HG03095 (cell line): ENCODE measurements around the gene KIAA0232.
"Not testable (repeated sequence)": the region's sequence is repeated elsewhere in the genome, so short reads cannot be mapped to it uniquely, and the experiment has no call there.

Source experiments
- ATAC-seq: cut with Tn5 transposase; IDR thresholded peaks from one replicate; pipeline ENCODE4 v1.9.1; 2021; ENCODE audit warnings: moderate library complexity; ENCODE audit not compliant: unreplicated experiment

KIAA0232 gene

DNA sequence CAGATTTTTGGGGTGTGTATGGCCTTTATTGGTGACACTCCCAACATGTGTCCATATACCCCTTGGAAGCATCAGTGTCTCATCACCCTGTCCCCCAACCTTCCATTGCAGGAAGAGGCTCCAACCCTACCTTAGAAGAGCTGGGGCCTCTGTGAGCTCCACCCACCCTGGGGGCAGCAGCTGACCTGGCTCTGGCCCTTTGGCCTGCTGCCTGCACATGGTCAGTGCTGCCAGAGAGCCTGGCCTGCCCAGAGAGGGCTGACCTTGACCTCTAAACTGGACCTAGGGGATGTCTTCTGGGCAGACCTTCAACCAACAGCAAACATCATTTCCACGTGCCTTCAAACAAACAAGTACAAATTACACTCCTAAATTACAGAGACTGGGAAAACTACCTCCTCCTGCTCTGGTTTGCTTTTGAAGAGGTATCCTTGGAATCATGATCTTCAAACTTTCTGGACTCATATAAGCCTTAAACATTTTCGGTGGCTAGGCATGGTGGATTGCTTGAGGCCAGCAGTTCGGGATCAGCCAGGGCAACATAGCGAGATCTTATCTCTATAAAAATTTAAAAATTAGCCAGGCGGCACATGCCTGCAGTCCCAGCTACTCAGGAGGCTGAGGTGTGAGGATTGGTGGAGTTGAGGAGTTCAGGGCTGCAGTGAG, 27.3 kb upstream of the KIAA0232 start:
- ATAC-seq, result no peak

DNA sequence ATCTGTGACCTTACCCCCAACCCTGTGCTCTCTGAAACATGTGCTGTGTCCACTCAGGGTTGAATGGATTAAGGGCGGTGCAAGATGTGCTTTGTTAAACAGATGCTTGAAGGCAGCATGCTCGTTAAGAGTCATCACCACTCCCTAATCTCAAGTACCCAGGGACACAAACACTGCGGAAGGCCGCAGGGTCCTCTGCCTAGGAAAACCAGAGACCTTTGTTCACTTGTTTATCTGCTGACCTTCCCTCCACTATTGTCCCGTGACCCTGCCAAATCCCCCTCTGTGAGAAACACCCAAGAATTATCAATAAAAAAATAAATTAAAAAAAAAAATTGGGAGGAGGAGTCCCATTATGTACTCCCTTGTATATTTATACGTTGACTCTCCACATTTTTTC, 26.2 kb upstream of the KIAA0232 start:
- ATAC-seq, result not testable (repeated sequence)

- no peak for ATAC-seq
Measured at GRCh38 chr4:6758728-6759127, 23.8 kb upstream of the KIAA0232 start.

- no peak for ATAC-seq
Measured at GRCh38 chr4:6760865-6761264, 21.7 kb upstream of the KIAA0232 start.

DNA sequence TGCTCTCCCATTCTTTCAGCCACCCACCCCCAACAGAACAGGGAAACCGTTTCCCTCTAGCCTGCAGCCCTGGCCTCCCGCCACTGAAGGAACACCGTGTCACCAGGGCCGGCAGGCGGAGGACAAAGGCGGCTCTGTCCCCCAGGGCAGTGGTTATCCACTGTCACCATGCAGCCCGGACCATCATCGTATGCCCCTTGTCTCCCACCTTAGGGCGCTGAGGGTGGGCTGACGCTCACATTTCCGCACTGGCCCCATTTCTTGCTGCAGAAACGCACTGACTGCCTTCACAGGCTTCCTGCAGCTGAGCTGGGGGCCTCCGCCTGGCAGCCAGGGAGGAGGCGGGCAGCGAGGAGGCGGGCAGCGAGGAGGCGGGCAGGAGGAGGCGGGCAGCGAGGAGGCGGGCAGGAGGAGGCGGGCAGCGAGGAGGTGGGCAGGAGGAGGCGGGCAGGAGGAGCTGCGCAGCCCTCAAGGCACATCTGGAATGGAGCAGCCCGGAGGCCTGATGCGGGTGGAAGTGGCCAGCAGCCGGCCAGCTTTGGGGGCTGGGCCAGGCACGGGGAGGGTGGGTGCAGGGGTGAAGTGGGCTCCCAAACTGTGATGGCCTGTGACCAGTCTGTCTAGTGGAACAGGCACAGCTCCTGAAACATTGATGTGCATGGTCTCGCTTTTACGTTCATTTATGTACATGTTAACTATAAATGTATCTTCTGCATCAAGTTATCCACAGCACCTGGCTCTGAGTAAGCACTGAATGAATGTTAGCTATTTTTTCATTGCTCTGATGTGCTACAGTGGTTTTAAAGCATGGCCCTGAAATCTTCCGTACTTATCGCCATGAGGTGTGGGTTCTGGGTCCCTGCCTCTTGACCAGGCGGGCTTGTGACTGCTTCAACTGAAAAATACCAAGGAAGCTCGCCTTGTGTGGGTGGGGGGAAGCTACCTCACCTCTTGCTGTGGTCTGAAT, 20.6 kb upstream of the KIAA0232 start:
- no peak for ATAC-seq

GRCh38 chr4:6763330-6763851, 19.1 kb upstream of the KIAA0232 start:
- ATAC-seq, result no peak

GRCh38 chr4:6764976-6765620, 17.4 kb upstream of the KIAA0232 start:
- no peak for ATAC-seq

- ATAC-seq, result no peak
Measured at GRCh38 chr4:6765703-6766102, 16.8 kb upstream of the KIAA0232 start.

GRCh38 chr4:6767386-6767747, 15.2 kb upstream of the KIAA0232 start:
- no peak for ATAC-seq

GRCh38 chr4:6767748-6768538, 14.6 kb upstream of the KIAA0232 start:
- ATAC-seq, result no peak

DNA sequence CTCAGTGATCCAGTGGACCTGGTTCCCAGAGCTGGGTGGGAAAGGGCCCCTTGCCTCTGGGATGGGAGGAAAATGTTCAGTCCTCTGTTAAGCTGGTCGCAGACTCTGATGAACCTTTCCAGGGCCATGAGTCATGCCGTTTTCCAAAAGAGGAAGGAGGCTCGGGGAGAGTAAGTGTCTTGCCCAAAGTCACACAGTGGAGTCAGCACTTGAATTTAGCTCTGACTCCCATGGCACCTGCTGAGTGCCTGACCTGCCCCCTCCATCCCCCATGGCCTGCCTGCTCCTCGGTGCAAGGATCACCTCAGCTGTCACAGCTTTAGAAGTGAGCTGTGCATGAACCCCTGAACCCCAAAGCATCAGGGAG, 14.0 kb upstream of the KIAA0232 start:
- no peak for ATAC-seq

DNA sequence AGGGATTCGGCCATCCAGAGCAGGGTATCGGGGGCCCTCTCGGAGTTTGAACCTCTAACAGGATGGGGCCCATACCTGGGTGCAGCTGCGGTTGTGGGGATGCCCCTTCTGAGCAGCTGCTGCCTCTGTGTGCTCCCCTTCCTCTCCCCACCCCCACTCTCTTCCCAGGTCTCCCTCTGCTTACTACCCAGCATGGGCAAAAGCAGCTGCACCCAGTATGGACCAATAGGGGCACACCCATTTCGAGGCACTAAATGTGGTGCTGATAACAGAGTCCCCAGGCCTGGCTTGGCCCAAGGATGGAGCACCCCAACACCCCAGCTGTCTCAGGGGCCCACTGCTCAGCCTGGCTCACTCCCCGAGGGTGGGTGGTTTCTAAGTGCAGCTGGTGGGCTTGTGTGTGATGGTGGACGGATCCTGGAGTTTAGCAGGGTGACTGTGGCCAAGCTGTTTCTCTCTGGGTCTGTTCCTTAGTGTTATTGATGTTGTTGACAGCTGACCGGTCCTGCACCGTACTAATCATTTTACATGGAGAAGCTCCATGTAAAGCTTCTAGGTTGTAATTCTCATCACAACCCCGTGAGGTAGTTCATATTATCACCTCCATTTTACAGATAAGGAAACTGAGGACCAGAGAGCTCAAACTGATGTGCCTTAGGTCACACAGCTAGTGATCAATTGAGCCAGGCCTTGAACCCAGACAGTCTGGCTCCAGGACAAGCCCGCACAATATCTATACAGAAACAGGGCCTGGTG, 13.1 kb upstream of the KIAA0232 start:
- ATAC-seq, result no peak

DNA sequence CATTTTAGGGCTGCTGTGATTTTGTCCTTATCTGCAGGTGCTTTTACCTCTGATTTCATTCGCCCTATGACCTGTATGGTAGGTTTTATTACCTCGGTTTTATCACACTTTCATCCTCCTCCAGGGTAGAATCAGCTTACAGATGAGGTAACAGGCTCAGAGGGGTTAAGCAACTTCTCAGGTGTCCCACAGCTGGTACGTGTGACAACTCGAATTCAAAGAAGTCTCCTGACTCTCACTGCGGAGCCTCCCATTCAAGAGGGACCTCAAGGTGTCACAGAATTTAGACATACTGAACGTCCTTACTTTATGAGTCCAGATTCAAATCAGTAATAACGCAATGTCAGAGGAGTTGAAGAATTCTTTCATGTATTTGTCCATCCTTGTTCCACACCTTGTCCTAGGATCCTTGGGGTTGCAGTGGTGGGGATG, 12.5 kb upstream of the KIAA0232 start:
- no peak for ATAC-seq

GRCh38 chr4:6770581-6771228, 11.8 kb upstream of the KIAA0232 start:
- no peak for ATAC-seq

DNA sequence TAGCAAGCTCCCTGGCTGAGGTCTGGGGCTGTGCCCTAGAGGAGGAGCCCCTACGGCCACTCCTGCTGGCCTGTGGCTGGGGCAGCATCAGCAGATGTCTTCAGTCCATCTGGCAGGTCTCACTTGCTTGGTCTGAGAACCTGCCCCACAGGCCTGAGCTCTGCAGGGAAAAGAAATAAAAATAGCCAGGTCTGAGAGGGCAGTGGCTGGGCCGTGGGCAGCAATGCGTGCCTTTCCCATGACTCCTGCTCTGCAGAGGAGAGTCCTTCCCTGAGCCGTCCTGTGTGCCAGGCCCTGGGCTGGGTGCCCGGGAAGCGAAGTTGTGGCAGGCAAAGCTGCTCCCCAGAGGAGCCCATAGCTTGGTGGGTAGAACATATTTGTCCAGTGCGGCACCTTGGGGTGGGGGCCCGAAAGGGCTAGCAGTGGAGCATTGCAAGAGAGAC, 11.3 kb upstream of the KIAA0232 start:
- ATAC-seq, result no peak

DNA sequence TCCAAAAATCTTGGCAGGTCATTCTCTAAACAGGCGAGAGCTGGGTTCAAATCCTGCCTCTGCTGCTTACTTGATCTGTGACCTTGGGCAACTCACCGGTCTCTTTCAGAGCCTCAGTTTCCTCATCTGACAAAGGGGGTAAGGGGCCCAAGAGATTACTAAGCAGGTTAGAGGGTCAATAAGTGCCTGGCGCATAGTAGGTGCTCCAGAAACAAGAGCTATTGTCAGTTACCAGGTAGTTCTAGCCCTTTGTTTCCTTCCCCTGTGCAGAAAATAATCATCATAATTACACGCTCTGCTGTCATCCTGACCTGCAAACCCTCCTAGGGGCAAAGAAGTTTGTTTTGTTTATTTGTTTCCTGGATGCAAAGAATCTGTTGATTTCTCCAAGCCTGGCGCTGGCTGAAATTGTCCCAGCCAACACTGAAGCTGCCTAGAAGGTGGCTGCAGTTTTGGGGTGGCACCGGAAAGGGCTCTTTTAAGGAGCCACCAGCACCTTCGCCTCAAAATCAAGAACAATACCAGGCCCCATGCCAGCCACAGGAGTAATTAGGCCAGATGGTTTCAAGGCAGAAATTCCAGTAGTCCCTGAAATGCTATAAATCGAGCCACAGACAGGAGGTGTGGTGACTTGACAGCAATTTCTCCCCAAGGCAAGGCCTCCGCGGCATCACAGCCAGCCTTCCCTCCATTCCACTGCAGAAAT, 10.2 kb upstream of the KIAA0232 start:
- ATAC-seq, result no peak

- ATAC-seq, result no peak
Measured at GRCh38 chr4:6773106-6773505, 9.4 kb upstream of the KIAA0232 start.

- ATAC-seq, result no peak
Measured at GRCh38 chr4:6773616-6774540, 8.6 kb upstream of the KIAA0232 start.
